MG63 (cell line): ENCODE data around the gene CD274. TPM values are rescaled to one million over a fixed set of nuclear protein-coding genes. Genes with fewer than 3 reads are reported as not detected.
"Not testable (repeated sequence)": the region's sequence is repeated elsewhere in the genome, so short reads cannot be mapped to it uniquely, and the experiment has no call there.

Experiments used
- DNase-seq: peaks from one replicate; pipeline ENCODE4 v3.0.0-alpha.2; 2020
- H3K27me3 ChIP-seq: fragments of 250-450 bp; sonication (Bioruptor Pico); 2 replicates; pipeline ENCODE4 v1.5.1; 2020; ENCODE audit warnings: mild to moderate bottlenecking, moderate library complexity
- H3K36me3 ChIP-seq: fragments of 250-450 bp; sonication (Bioruptor Pico); 2 replicates; pipeline ENCODE4 v1.5.1; 2020; ENCODE audit warnings: mild to moderate bottlenecking, moderate library complexity
- H3K4me3 ChIP-seq: fragments of 250-450 bp; sonication (Bioruptor Pico); 2 replicates; pipeline ENCODE4 v1.5.1; 2020; ENCODE audit warnings: mild to moderate bottlenecking, moderate library complexity
- H3K9me3 ChIP-seq: fragments of 250-450 bp; sonication (Bioruptor Pico); 2 replicates; pipeline ENCODE4 v1.5.1; 2020; ENCODE audit warnings: mild to moderate bottlenecking, moderate library complexity
- total RNA-seq: library from RNA; depleted of rRNA; stranded (reverse); fragments of >200 nt; shearing (Covaris generic); gene quantifications from 2 replicates; pipeline ENCODE4 v1.2.3, GENCODE V29; 2014; ENCODE audit warnings: low replicate concordance

The CD274 gene
- total RNA-seq, 1 experiment from 2014 or later: 0.13 TPM

- H3K27me3 ChIP-seq, DNase-seq, H3K4me3 ChIP-seq, H3K9me3 ChIP-seq, H3K36me3 ChIP-seq: not testable (repeated sequence)
These were observed 16.2 kb upstream of the CD274 start for GRCh38 chr9:5433841-5434810.

GRCh38 chr9:5435912-5436311 lies 14.4 kb upstream of the CD274 start:
- no peak overlapping the region for H3K4me3 ChIP-seq
- H3K36me3 ChIP-seq: no peaks in the 10 kb centered on the region
- no peak for DNase-seq
- no peaks in the 10 kb centered on the region for H3K27me3 ChIP-seq
- H3K9me3 ChIP-seq: no peaks in the 10 kb centered on the region

- H3K36me3 ChIP-seq: no peaks in the 10 kb centered on the region
- no peak overlapping the region for H3K4me3 ChIP-seq
- no peaks in the 10 kb centered on the region for H3K9me3 ChIP-seq
- no peaks in the 10 kb centered on the region for H3K27me3 ChIP-seq
- DNase-seq: no peak
These were observed 13.9 kb upstream of the CD274 start for GRCh38 chr9:5436441-5436840.

- DNase-seq: peak; percentile 87
- Histone ChIP-seq H3K27me3 (no peaks in the 10 kb centered on the region), H3K4me3 (peak within 1 kb of the TSS; percentile 65), H3K36me3 (no peaks in the 10 kb centered on the region), H3K9me3 (no peaks in the 10 kb centered on the region)
These were observed 12.8 kb upstream of the CD274 start, which contains the start of gene PLGRKT for GRCh38 chr9:5437254-5438216. Gene PLGRKT (minus strand): TSS chr9:5437925. CDS start chr9:5431977, 5,948 bp downstream.

GRCh38 chr9:5438301-5439162 lies 11.8 kb upstream of the CD274 start:
- Histone ChIP-seq H3K36me3 (no peaks in the 10 kb centered on the region), H3K4me3 (peak overlapping the region; percentile 65), H3K27me3 (no peaks in the 10 kb centered on the region), H3K9me3 (no peaks in the 10 kb centered on the region)
- no peak for DNase-seq

GRCh38 chr9:5440426-5440825 lies 9.9 kb upstream of the CD274 start:
- no peak for DNase-seq
- Histone ChIP-seq H3K36me3 (no peaks in the 10 kb centered on the region), H3K27me3 (no peaks in the 10 kb centered on the region), H3K9me3 (no peaks in the 10 kb centered on the region), H3K4me3 (no peak overlapping the region)

- no peak overlapping the region for H3K4me3 ChIP-seq
- no peaks in the 10 kb centered on the region for H3K9me3 ChIP-seq
- DNase-seq: no peak
- no peaks in the 10 kb centered on the region for H3K27me3 ChIP-seq
- no peaks in the 10 kb centered on the region for H3K36me3 ChIP-seq
These were observed 9.3 kb upstream of the CD274 start for GRCh38 chr9:5441043-5441442.

GRCh38 chr9:5442400-5443011 lies 7.8 kb upstream of the CD274 start:
- no peaks in the 10 kb centered on the region for H3K27me3 ChIP-seq
- no peaks in the 10 kb centered on the region for H3K9me3 ChIP-seq
- DNase-seq: no peak
- no peaks in the 10 kb centered on the region for H3K36me3 ChIP-seq
- H3K4me3 ChIP-seq: no peak overlapping the region

- no peaks in the 10 kb centered on the region for H3K36me3 ChIP-seq
- no peak overlapping the region for H3K4me3 ChIP-seq
- H3K9me3 ChIP-seq: no peaks in the 10 kb centered on the region
- no peaks in the 10 kb centered on the region for H3K27me3 ChIP-seq
- DNase-seq: no peak
These were observed 6.5 kb upstream of the CD274 start for GRCh38 chr9:5443850-5444249.

- H3K4me3 ChIP-seq, DNase-seq, H3K27me3 ChIP-seq, H3K36me3 ChIP-seq, H3K9me3 ChIP-seq: not testable (repeated sequence)
These were observed 5.2 kb upstream of the CD274 start for GRCh38 chr9:5445096-5445495.

GRCh38 chr9:5445886-5446285 lies 4.5 kb upstream of the CD274 start:
- Histone ChIP-seq H3K27me3 (no peaks in the 10 kb centered on the region), H3K9me3 (no peaks in the 10 kb centered on the region), H3K4me3 (no peak overlapping the region), H3K36me3 (no peaks in the 10 kb centered on the region)
- no peak for DNase-seq

- Histone ChIP-seq H3K36me3 (no peaks in the 10 kb centered on the region), H3K4me3 (no peak overlapping the region), H3K27me3 (no peaks in the 10 kb centered on the region), H3K9me3 (no peaks in the 10 kb centered on the region)
- DNase-seq: no peak
These were observed 3.7 kb upstream of the CD274 start for GRCh38 chr9:5446451-5447236.

- DNase-seq: no peak
- no peaks in the 10 kb centered on the region for H3K27me3 ChIP-seq
- H3K4me3 ChIP-seq: no peak overlapping the region
- no peaks in the 10 kb centered on the region for H3K9me3 ChIP-seq
- H3K36me3 ChIP-seq: no peaks in the 10 kb centered on the region
These were observed 3.0 kb upstream of the CD274 start for GRCh38 chr9:5447337-5447736.

- Histone ChIP-seq H3K9me3 (no peaks in the 10 kb centered on the region), H3K27me3 (no peaks in the 10 kb centered on the region), H3K36me3 (no peaks in the 10 kb centered on the region), H3K4me3 (no peak overlapping the region)
- DNase-seq: no peak
These were observed 2.3 kb upstream of the CD274 start for GRCh38 chr9:5448016-5448415.
